Fibroblast of skin of scalp (primary cell): ENCODE data around the gene CDR2L.
"Not testable (repeated sequence)": the region's sequence is repeated elsewhere in the genome, so short reads cannot be mapped to it uniquely, and the experiment has no call there.

Experiments
- DNase-seq: peaks from one replicate; pipeline ENCODE4 v3.0.0-alpha.2; 2013

Gene CDR2L

GRCh38 chr17:74981979-74982662 is 5.3 kb upstream of the CDR2L start:
- DNase-seq: peak; percentile 62

- not testable (repeated sequence) for DNase-seq
These were observed 4.6 kb upstream of the CDR2L start for GRCh38 chr17:74982663-74983313.

GRCh38 chr17:74986206-74986576 is 1.2 kb upstream of the CDR2L start:
- DNase-seq: no peak

GRCh38 chr17:74987909-74988711 is 678 bp downstream of the CDR2L start:
- peak; percentile 86 for DNase-seq

GRCh38 chr17:74990581-74991105 is 3.2 kb downstream of the CDR2L start:
- DNase-seq: no peak

GRCh38 chr17:74992223-74992622 is 4.8 kb downstream of the CDR2L start:
- no peak for DNase-seq

GRCh38 chr17:74994440-74994839 is 7.0 kb downstream of the CDR2L start:
- peak; percentile 28 for DNase-seq

- no peak for DNase-seq
These were observed 8.4 kb downstream of the CDR2L start for GRCh38 chr17:74995847-74996246.

GRCh38 chr17:74998783-74999182 is 11.4 kb downstream of the CDR2L start:
- DNase-seq: no peak

- DNase-seq: no peak
These were observed 12.1 kb downstream of the CDR2L start for GRCh38 chr17:74999523-74999922.

- no peak for DNase-seq
These were observed 14.7 kb downstream of the CDR2L start for GRCh38 chr17:75001915-75002843.

- no peak for DNase-seq
These were observed 15.9 kb downstream of the CDR2L start for GRCh38 chr17:75003070-75003956.

- no peak for DNase-seq
These were observed 16.5 kb downstream of the CDR2L start for GRCh38 chr17:75003957-75004355.

GRCh38 chr17:75004371-75004770 is 16.9 kb downstream of the CDR2L start:
- DNase-seq: no peak

- DNase-seq: no peak
These were observed 17.9 kb downstream of the CDR2L start for GRCh38 chr17:75005291-75005690.

GRCh38 chr17:75006084-75006483 is 18.7 kb downstream of the CDR2L start:
- DNase-seq: not testable (repeated sequence)

- DNase-seq: no peak
These were observed 19.2 kb downstream of the CDR2L start for GRCh38 chr17:75006653-75007052.

GRCh38 chr17:75008373-75008772 is 20.9 kb downstream of the CDR2L start:
- DNase-seq: no peak

- no peak for DNase-seq
These were observed 21.8 kb downstream of the CDR2L start for GRCh38 chr17:75009139-75009724.

- DNase-seq: peak; percentile 4
These were observed 23.4 kb downstream of the CDR2L start for GRCh38 chr17:75010683-75011400.
